ENCODE data around the gene SPTY2D1. TPM values are rescaled to one million over a fixed set of nuclear protein-coding genes. Genes with fewer than 3 reads are reported as not detected.

SPTY2D1 gene
- total RNA-seq, 3 donors from 2014 or later (not counting 1 experiment from before 2014, with no cell fraction given) = 58.6 to 62.5 (median 62.0) TPM

DNA sequence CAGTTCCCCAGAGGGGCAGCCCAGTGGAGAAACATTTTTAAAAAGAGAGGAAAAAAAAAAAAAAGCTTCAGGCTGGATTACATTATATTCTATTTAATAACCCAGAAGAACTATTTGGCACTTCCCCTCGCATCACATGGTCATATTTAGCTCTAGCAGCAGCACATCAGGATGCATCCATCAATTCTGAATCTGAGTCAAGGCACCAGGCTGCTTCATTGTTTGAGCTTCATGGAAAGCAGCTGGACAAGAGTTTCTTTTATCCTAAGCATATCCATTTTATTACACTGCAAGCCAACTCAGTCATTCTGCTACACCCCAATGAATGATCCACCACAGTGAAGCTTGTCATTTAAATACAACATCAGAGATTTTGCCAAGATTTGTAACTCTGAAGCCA is 10.0 kb downstream of the SPTY2D1 start:
- TF ChIP-seq, protein P1, sequence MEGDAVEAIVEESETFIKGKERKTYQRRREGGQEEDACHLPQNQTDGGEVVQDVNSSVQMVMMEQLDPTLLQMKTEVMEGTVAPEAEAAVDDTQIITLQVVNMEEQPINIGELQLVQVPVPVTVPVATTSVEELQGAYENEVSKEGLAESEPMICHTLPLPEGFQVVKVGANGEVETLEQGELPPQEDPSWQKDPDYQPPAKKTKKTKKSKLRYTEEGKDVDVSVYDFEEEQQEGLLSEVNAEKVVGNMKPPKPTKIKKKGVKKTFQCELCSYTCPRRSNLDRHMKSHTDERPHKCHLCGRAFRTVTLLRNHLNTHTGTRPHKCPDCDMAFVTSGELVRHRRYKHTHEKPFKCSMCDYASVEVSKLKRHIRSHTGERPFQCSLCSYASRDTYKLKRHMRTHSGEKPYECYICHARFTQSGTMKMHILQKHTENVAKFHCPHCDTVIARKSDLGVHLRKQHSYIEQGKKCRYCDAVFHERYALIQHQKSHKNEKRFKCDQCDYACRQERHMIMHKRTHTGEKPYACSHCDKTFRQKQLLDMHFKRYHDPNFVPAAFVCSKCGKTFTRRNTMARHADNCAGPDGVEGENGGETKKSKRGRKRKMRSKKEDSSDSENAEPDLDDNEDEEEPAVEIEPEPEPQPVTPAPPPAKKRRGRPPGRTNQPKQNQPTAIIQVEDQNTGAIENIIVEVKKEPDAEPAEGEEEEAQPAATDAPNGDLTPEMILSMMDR (IDR thresholded peaks at IDR 0.05) = no peak
- Histone ChIP-seq H3K27me3 (ENCODE audit: control insufficient read depth, insufficient read depth, low read length) (no peaks in the 10 kb centered on the region), H3K27ac (ENCODE audit: low read length) (no peak overlapping the region), H3K4me1 (ENCODE audit: control insufficient read depth, insufficient read depth, low read length) (peaks cover 4% of the 10 kb centered on the region), H3K9me3 (ENCODE audit: control insufficient read depth, insufficient read depth, low read length) (no peaks in the 10 kb centered on the region), H3K36me3 (ENCODE audit: control insufficient read depth, insufficient read depth, low read length) (no peaks in the 10 kb centered on the region), H3K4me3 (ENCODE audit: low read length) (no peak overlapping the region)
- Mint-ChIP-seq H3K27ac (peak overlapping the region in 1 of 2 donors; percentile 56), H3K27me3 (ENCODE audit: low read depth in 2 of 2) (no peaks in the 10 kb centered on the region), H3K4me1 (peaks cover 36 to 39% of the 10 kb centered on the region in 2 donors), H3K9me3 (no peaks in the 10 kb centered on the region), H3K36me3 (no peaks in the 10 kb centered on the region), H3K4me3 (no peak overlapping the region)
- ATAC-seq (no peak), DNase-seq (no peak)
- intact Hi-C loops (cut with micrococcal nuclease) = no loop called here
- WGBS (ENCODE audit: insufficient coverage) = 95% methylated on average over 1 of the region's 1 CpG

DNA sequence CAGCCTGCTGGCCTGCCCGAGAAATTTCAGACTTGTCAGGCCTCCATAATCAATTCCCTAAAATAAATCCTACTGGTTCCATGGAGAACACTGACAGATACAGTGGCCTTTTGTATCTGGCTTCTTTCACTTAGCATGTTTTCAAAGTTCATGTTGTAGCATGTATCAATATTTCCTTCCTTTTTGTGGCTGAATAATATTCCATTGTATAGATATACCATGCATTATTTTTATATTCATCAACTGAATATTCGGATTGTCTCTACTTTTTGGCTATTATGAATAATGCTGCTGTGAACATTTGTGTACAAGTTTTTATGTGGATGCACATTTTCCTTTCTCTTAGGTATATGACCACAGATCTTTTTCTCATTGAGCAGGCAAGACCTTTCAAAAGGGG is 10.4 kb downstream of the SPTY2D1 start:
- Histone ChIP-seq H3K27ac (ENCODE audit: low read length) (no peak overlapping the region), H3K4me1 (ENCODE audit: control insufficient read depth, insufficient read depth, low read length) (peaks cover 6% of the 10 kb centered on the region), H3K4me3 (ENCODE audit: low read length) (no peak overlapping the region), H3K9me3 (ENCODE audit: control insufficient read depth, insufficient read depth, low read length) (no peaks in the 10 kb centered on the region), H3K27me3 (ENCODE audit: control insufficient read depth, insufficient read depth, low read length) (no peaks in the 10 kb centered on the region), H3K36me3 (ENCODE audit: control insufficient read depth, insufficient read depth, low read length) (no peaks in the 10 kb centered on the region)
- intact Hi-C loops (cut with micrococcal nuclease) = no loop called here
- Mint-ChIP-seq H3K4me3 (no peak overlapping the region), H3K9me3 (no peaks in the 10 kb centered on the region), H3K36me3 (no peaks in the 10 kb centered on the region), H3K27ac (peak overlapping the region in 1 of 2 donors; percentile 41), H3K4me1 (peaks cover 40 to 41% of the 10 kb centered on the region in 2 donors), H3K27me3 (ENCODE audit: low read depth in 2 of 2) (no peaks in the 10 kb centered on the region)
- DNase-seq (no peak), ATAC-seq (no peak)
- TF ChIP-seq, protein P1 (IDR thresholded peaks at IDR 0.05) = no peak
- 100% methylated on average over 1 of the region's 2 CpGs for WGBS (ENCODE audit: insufficient coverage)

DNA sequence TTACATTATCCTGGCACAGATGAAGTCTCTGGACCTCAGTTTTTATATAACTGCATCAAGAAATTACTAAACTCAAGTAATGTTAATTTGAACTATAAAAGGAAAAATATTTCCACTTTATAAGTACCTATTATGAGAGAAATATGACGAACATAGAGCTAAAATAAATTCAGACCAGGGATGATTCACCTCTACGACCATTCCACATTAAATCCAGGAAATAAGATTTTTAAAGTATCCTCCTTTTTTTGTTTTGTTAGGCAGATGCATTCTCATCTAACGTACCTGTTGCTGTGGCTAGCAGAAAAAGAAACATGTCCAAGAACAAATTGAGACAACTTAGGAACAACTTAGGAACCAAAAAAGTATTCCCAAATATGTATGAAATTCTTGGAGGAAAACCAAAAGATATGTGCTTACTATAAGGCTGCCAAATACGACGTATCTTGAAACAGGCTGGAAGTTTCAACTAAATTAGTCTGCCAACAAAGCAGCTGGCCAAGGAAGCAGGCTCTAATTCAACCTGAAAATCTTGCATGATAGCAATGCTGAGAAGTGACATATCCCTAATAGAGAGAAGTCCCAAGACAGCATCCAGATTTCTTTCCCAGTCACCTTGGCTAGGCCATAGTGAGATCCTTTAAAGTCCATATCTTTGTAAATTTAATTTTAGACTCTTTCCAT is 15.7 kb downstream of the SPTY2D1 start:
- peaks cover 40 to 51% of the 10 kb centered on the region in 2 donors for H3K4me1 Mint-ChIP-seq
- peak overlapping the region; percentile 22 for H3K4me3 ChIP-seq (ENCODE audit: low read length)
- H3K27ac Mint-ChIP-seq = peak overlapping the region; percentile 81 to 90
- H3K4me1 ChIP-seq (ENCODE audit: control insufficient read depth, insufficient read depth, low read length) = peaks cover 16% of the 10 kb centered on the region
- no peaks in the 10 kb centered on the region for H3K27me3 ChIP-seq (ENCODE audit: control insufficient read depth, insufficient read depth, low read length)
- 68% methylated on average over 4 of the region's 5 CpGs for WGBS (ENCODE audit: insufficient coverage)
- ATAC-seq (no peak), DNase-seq (no peak)
- peak overlapping the region; percentile 90 for H3K4me3 Mint-ChIP-seq
- peak overlapping the region; percentile 69 for H3K27ac ChIP-seq (ENCODE audit: low read length)
- intact Hi-C loops (cut with micrococcal nuclease) = loop anchor here (1.0 to 2.0 kb wide), 2 partner anchors 16 to 30 kb away; partner anchors contain the start of genes SPTY2D1 and UEVLD
- H3K9me3 Mint-ChIP-seq = no peaks in the 10 kb centered on the region
- H3K27me3 Mint-ChIP-seq (ENCODE audit: low read depth in 2 of 2) = no peaks in the 10 kb centered on the region
- TF ChIP-seq, protein P1 (IDR thresholded peaks at IDR 0.05) = no peak
- H3K36me3 ChIP-seq (ENCODE audit: control insufficient read depth, insufficient read depth, low read length) = peaks cover 23% of the 10 kb centered on the region
- H3K36me3 Mint-ChIP-seq = peaks cover 14% of the 10 kb centered on the region
- H3K9me3 ChIP-seq (ENCODE audit: control insufficient read depth, insufficient read depth, low read length) = no peaks in the 10 kb centered on the region
